Activated CD8-positive, alpha-beta memory T cell treated with anti-CD3 and anti-CD28 coated beads for 36 hours (primary cell): ENCODE measurements around the gene SPATA1. TPM values are rescaled to one million over a fixed set of nuclear protein-coding genes. Genes with fewer than 3 reads are reported as not detected.

Source experiments
- CTCF ChIA-PET: fragments of 350-600 bp; sonication (Branson Sonifier 250); formaldehyde crosslinking; loops from one replicate; lab custom pipeline; 2021; ENCODE audit warnings: antibody characterized with exemption; lab: Charles Lee
- POLR2A ChIA-PET: fragments of 350-600 bp; sonication (Branson Sonifier 250); formaldehyde crosslinking; loops from one replicate; lab custom pipeline; 2021; ENCODE audit warnings: antibody characterized with exemption; lab: Charles Lee
- total RNA-seq, 2 experiments: library from RNA; stranded (reverse); gene quantifications; one replicate each; pipeline ENCODE4 v1.2.3, GENCODE V29; 2021

SPATA1 gene, protein sequence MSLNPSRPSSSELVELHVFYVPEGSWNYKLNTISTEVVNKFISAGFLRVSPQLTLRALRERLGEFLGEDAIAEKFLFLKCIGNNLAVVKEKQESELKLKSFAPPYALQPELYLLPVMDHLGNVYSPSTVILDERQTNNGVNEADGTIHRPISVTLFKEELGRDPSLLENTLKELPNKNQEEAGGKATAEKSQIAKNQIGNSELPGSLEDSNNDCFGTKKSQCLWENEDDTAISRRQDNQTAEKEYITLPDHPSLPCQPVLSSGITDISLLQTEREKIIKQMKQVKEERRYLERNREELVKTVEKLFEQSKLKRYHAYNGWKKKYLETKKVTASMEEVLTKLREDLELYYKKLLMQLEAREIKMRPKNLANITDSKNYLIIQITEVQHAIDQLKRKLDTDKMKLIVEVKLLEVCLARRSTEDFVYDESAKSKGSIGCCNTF
- total RNA-seq, result under 1 TPM; 0.71 to 0.95 TPM

DNA sequence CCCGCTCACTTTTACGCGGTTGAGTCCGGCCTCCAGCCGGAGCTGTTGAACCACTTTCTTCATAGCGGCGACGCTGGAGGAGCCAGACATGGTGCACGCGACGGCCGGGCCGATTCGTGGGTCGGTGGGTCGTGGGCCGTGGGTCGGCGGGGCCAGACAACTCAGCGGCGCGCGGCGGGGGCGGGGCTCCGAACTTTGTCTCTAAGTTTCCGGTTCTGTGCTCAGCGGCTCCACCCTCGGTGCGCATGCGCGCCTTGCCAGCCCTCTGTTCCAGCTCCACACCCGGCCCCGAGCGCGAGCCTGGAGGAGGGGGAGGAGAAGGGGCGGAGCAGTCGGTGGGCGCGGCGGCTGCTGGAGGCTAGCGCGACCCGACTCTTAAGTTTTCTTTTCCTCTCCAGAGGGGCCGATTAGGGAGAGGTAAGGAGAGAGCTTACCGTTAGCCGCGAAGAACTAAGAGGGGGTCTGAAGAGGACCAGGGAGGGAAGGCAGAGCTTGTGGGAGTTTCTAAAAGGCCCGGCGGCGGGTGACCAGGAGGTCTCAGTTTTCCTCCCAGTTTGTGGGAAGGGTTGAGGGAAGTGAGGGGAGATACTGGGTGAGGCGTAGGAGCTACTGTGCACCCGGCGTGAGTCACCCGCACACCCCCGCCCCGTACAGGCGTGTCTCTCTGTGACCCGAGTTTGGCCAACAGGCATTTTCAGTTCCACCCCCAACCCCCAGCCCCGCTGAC is at the start of gene SPATA1, which contains the start of gene GNG5:
Gene SPATA1, plus strand, starts transcription at position 385 of the 727 bp plus-strand sequence. CDS start 9,974 bp downstream, outside the sequence.
Gene GNG5, minus strand, starts transcription at position 580 of the 727 bp plus-strand sequence. Its CDS starts 490 bp downstream, at position 90.
- CTCF ChIA-PET, result interaction anchor here (0.5 to 1.9 kb wide), 8 partner anchors 25 to 751 kb away, joined by 3 to 11 read pairs (median 4); partner anchors contain the start of gene CTBS
- POLR2A ChIA-PET, result interaction anchor here (0.5 to 3.9 kb wide), 11 partner anchors 8 to 770 kb away, joined by 3 to 39 read pairs (median 5); partner anchors contain the start of genes BCL10 and CTBS

DNA sequence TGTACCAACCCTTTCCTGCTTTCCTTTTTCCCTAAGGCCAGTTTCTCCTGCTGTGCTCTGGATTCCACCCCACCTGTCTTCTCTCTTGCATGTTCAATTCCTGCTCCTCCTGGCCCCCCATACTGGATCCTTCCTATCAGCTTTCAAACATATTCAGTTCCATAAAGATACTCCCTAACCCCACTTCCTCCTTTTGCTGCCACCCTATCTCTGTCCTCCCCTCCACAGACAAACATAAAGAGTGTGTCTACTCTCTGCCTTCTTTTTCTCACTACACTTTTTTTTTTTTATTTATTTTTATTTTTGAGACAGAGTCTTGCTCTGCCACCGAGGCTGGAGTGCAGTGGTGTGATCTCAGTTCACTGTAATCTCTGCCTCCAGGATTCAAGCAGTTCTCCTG is 44.1 kb upstream of the SPATA1 start:
- POLR2A ChIA-PET, result no interaction called here
- CTCF ChIA-PET, result no interaction called here

DNA sequence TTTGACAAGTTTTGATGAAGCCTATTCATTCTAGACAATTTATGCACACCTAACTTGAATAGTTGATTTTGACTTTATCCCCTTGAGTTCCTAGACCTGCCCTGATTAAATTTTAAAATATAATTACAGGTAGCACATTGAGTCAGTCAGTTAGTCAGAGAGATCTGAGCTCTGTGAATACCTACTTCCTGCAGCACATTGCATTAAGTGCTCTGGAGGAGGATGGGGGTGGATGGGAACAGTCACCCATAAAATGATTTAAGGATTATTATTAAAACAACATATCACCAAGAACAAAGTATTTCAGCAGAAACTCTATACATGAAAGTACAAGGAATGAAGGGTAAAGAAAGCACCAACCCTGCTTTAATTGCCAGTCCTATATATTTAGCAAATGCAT is 38.9 kb upstream of the SPATA1 start:
- ChIA-PET CTCF (no interaction called here), POLR2A (no interaction called here)

DNA sequence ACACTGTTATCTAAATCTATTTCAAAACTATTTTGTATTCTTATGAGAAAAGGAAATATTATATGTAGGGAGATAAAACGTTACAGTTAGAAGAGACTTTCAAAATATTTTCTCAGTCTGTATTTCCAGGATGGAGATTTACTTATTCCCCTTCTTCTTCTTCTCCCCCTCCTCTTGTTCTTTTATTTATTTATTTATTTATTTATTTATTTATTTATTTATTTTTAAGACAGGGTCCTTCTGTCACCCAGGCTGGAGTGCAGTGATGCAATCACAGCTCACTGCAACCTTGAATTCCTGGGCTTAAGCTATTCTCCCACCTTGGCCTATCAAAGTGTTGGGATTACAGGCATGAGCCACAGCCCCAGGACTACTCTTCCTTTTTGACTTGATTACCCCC is 30.0 kb upstream of the SPATA1 start:
- POLR2A ChIA-PET, result no interaction called here
- CTCF ChIA-PET, result no interaction called here

DNA sequence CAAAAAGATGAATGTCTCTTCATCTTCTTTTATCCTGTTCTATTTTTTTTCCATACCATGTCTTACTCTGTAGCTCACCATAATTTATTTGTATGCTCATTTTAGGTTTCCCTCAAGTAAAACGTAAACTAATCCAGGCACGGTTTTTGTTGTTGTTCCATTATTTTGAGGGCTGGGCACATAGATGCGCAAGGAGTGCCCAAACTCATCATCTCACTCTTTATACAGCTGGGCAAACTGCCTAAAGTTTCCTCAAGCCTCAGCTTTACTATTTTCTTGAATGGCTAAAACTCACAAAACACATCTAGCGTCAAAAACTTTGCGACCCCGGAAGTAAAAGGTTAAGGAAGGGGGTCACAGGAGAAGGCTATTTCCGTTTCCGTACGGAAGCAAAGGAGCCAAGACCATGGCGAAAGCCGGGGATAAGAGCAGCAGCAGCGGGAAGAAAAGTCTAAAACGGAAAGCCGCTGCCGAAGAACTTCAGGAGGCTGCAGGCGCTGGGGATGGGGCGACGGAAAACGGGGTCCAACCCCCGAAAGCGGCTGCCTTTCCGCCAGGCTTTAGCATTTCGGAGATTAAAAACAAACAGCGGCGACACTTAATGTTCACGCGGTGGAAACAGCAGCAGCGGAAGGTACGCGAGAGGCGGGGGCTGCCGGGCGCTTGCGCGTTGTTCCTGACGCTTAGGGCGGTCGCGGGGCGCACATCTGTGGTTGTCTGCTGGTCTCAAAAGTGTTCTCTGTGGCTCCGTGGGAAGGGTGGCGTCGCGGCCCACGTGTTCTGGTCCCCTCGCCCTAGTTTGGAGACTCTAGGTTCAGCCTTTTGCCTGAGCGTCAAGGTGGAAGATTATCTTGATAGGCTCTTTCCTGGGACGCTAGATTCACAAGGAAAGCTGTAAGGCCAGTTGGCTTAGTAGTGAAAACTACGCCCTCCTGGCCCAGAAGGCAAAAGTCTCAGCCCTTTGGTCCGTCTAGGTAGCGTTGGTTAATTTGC is 27.0 kb upstream of the SPATA1 start, which contains the start of gene RPF1:
Gene RPF1, plus strand, starts transcription at position 391 of the 993 bp plus-strand sequence. Its CDS starts 16 bp downstream, at position 407.
- ChIA-PET CTCF (interaction anchor here (0.8 to 1.9 kb wide), 3 partner anchors 20 to 141 kb away, joined by 3 to 7 read pairs (median 3); no protein-coding TSS in a partner anchor), POLR2A (interaction anchor here (1.4 to 2.1 kb wide), 4 partner anchors 25 to 94 kb away, joined by 4 to 10 read pairs (median 8); partner anchors contain the start of genes CTBS, GNG5 and SPATA1)

DNA sequence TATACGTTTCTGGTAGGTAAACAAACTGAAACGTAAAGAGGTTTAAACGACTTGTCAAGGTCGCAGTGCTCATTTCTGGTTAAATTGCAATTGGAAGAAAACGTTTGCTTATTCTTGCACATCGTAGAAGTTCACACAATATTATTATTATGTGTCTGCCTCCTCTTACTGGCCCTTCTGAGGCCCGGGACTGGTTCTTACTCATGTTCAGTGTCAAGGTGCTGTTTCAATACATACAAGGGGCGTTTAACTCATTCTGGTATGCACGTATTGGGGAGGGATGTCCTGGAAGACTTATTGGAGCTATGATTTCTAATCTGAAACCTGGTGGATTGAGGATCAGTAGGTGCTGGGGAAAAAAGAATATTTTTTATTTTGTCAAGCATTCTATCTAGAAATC is 26.2 kb upstream of the SPATA1 start:
- POLR2A ChIA-PET, result interaction anchor here (1.5 to 2.1 kb wide), 3 partner anchors 24 to 94 kb away, joined by 7 to 10 read pairs (median 8); partner anchors contain the start of genes CTBS, GNG5 and SPATA1

DNA sequence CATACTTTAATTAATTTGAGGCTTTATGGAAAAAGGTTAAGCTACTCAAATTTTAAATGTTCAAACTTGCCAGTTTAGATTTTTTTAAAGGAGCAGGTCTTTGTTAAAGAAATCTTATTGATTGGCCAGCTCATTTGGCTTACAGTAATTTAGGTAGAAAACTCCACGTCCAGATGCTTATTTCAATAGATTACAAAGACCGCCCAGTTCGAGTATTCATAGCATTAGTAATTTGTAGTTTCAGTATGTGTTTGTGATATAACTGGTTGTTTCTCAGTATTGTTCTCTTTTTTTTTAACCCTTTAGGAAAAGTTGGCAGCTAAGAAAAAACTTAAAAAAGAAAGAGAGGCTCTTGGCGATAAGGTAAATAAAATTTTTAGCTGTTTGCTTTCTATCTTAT is 25.5 kb upstream of the SPATA1 start:
- CTCF ChIA-PET, result interaction anchor here (0.6 to 2.5 kb wide), 5 partner anchors 18 to 762 kb away, joined by 3 to 9 read pairs (median 3); partner anchors contain the start of genes GNG5 and SPATA1
- POLR2A ChIA-PET, result interaction anchor here (1.5 to 2.1 kb wide), 3 partner anchors 23 to 93 kb away, joined by 7 to 10 read pairs (median 8); partner anchors contain the start of genes CTBS, GNG5 and SPATA1

More for the DNA sequence above, 26.2 kb upstream of the SPATA1 start:
- CTCF ChIA-PET, result interaction anchor here (0.8 to 2.5 kb wide), 4 partner anchors 19 to 140 kb away, joined by 3 to 9 read pairs (median 5); no protein-coding TSS in a partner anchor

DNA sequence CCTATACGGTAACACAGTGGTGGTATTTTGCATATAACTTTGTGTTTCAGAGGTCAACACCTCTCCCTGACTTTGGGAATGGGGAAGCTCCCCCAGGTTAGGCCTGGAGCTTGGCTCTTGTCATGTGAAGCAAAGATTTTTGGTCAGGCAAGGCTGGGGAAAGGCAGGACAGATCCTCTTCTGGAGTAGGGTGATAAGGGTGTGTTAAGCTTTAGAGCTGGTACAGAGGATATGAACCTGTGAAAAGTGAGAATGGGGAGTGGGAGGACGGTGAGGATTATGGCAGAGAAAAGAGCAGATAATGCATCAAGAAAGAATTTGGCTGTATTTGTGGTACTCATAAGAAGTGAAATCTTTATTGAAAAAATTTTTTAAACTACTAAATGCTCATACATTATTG is 24.9 kb upstream of the SPATA1 start:
- ChIA-PET POLR2A (interaction anchor here (1.2 to 2.1 kb wide), 3 partner anchors 23 to 92 kb away, joined by 3 to 10 read pairs (median 8); partner anchors contain the start of gene CTBS), CTCF (interaction anchor here (1.2 to 2.5 kb wide), 2 partner anchors 25 to 139 kb away, joined by 3 to 9 read pairs; partner anchors contain the start of genes GNG5 and SPATA1)

DNA sequence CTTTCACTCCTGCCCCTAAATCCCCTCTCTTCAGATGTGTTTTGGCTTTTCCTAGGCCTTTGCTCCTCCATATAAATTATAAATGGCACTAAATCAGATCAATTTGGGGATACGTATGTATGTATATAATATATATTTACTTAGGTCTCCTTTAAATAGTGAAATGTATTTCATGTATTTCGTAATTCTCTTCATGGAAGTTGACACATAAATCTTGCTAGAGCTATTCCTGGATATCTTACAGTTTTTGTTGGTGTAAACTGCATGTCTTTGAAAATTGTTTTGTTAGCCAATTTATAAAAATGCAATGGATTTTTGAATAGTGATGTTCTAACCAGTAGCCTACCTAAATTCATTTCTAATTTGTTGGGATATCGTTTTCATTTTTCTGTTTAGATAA is 18.1 kb upstream of the SPATA1 start:
- ChIA-PET CTCF (no interaction called here), POLR2A (no interaction called here)

DNA sequence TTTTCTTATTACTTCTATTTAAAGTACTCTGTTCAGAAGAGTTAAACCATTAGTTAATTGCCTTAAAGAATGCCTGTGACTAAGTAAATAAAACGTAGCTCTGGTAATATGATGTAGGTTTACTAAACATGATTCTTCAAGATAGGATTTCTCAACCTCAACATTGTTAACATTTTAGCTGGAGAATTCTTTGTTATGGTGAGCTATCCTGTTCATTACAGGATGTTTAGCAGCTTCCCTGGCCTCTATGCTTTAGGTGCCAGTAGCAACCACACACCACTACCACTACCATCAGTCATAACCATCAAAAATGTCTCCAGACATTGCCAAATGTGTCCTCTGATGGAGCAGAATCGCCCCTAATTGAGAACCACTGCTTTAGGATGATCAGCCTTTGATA is 16.4 kb upstream of the SPATA1 start:
- CTCF ChIA-PET, result no interaction called here
- POLR2A ChIA-PET, result no interaction called here

DNA sequence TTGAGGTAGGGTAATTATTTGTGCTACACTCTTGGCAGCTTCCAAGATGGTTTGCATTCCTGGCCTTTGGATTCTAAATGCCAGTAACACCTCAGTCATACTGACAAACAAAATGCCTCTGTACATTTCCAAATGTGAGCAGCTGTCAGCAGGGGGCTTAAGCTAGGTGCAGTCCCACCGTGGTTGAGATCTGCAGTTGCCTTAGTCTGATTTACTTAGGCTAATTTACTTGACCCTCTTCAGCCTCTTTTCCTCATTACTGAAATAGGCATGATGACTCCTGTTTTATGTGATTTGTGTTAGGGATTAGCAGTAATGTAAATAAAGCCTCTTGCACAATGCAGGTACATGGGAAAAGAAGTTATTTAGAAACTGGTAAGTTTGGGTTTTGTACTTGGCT is 13.5 kb upstream of the SPATA1 start:
- CTCF ChIA-PET, result no interaction called here
- POLR2A ChIA-PET, result no interaction called here

DNA sequence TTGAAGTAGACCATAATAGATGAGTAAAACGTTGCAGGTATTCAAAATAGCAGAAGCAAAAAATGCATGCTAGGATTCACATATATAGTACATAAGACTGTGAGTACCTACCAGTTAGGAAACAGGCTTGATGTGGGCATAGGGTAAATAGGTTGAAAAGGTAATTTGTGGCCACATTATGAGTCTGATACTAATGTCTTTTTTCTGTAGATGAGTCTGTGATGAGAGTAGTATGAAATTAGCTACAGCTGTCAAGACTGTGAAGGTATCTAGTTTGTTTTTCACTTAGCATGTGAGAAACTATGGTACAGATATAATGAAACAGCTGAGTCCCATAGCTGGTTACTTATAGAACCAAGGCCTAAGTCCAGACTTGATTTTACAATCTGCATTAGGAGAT is 12.4 kb upstream of the SPATA1 start:
- ChIA-PET POLR2A (no interaction called here), CTCF (interaction anchor here (0.7 kb wide), 1 partner anchor 247 kb away, joined by 4 read pairs; no protein-coding TSS in a partner anchor)

DNA sequence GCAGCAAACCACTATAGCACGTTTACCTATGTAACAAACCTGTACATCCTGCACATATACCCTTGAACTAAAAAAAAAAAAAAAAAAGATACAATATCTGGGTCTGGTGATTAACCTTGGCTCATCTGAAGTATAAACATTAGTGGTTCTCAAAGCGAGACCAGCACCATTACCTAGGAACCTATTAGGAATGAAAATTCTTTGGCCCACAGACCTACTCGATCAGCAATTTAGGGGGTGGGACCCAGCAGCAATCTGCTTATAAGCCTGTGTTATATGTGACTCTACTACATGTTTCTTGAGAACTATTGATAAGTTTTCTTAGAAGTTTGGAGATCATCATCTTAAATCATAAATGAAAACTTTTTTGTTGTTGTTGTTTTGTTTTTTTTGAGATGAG is 9.7 kb upstream of the SPATA1 start:
- POLR2A ChIA-PET, result no interaction called here
- CTCF ChIA-PET, result no interaction called here

DNA sequence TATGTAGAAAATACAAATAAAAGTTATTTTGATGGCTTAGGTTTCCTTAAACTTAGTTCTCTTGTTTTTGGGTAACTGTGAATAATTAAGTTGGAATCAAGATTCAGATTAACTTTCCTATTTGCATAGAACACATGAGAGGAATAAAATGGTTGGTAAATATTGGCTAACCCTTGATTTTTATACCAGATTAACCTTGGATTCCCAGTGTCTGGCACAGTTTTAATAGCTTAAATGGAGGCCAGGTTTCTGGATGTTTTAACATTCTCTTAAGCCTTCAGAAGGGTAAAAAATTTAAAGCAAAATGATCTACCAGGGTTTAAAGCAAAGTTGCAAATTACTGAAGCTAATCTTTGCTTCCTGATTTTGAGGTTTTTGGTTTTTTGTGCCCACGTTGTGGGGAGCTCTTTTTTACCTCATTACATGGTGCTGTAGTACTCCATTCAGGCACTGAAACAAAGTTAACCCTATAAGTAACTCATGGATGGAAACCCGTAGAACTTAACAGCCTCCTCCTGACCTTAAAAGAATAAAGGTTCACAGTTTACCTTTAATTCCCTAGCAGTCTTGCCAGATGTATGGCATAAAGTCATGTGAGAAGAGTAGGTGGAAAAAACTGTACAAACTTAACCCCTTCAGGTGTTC is 8.4 kb upstream of the SPATA1 start:
- ChIA-PET POLR2A (interaction anchor here (1.1 kb wide), 1 partner anchor 9 kb away, joined by 6 read pairs; the partner anchor contains the start of genes GNG5 and SPATA1), CTCF (interaction anchor here (0.7 kb wide), 1 partner anchor 779 kb away, joined by 3 read pairs; no protein-coding TSS in a partner anchor)

DNA sequence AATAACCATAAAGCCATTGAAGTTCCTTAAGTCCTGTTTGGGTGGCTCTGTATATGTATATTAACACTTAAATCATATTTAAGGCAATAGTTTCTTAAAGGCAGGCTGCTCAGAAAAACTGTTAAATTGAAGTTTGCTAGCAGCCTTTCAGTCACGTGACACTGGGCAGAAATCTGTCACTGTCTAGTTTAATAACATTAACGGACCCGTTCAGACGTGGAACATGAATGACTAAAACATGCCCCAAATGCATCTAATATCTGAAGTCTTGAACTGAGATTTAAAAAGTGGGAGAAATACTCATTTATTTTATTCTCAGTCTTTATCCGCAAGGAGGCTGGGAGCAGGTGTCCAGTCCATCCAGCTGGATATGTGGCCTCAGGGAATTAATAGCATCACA is 3.3 kb upstream of the SPATA1 start:
- ChIA-PET POLR2A (interaction anchor here (2.0 kb wide), 1 partner anchor 22 kb away, joined by 8 read pairs; no protein-coding TSS in a partner anchor), CTCF (interaction anchor here (1.6 to 1.9 kb wide), 2 partner anchors 60 to 117 kb away, joined by 5 read pairs; no protein-coding TSS in a partner anchor)

DNA sequence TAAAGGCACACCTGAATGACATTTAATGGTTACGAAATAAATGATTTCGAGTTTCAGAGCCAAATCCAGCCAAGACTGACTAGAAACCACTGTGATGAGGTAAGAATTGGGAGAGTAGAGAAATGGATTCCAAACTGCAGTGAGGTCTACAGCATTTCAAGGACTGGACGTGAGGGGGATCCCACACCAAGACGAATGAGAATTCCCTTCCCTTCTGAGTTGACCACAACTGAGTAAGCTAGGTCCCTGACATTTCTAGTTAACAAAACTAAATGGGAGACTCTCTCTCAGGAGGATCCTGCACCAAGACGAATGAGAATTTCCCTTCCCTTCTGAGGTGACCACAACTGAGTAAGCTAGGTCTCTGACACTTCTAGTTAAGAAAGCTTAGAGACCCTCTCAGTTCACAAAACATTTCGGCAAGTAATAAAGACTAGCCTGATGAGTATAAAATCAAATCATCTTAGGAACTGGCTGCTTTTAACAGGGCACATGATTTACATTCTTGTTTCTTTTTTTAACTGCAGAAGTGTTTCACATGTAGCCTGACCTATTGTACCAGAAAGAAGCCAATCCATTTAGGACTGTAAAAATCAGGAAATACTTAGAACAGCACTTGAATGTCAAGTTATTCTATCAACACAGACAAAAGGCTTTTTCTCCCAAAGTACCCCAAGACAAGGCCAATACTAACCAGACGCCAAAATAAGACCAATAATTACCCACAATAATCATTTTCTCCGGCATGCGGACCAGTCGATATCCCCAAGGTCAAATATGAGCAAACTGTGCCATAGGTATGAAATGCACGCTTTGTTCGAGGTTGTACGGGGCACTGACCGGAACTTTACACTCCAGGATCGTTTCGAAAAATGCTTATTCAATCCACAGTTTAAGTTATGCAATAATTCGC is 1.4 kb upstream of the SPATA1 start:
- POLR2A ChIA-PET, result interaction anchor here (1.2 to 3.9 kb wide), 4 partner anchors 24 to 116 kb away, joined by 4 to 39 read pairs (median 8); partner anchors contain the start of gene CTBS

More for the DNA sequence above, 1.4 kb upstream of the SPATA1 start:
- CTCF ChIA-PET, result interaction anchor here (1.3 to 1.9 kb wide), 3 partner anchors 62 to 184 kb away, joined by 3 to 5 read pairs (median 5); no protein-coding TSS in a partner anchor
